Activated CD8-positive, alpha-beta memory T cell treated with anti-CD3 and anti-CD28 coated beads, Interleukin-2, amount 50 U/mL, for 4 hours (primary cell): ENCODE results near the gene CCDC33.

ENCODE experiments used
- DNase-seq: peaks from one replicate; pipeline ENCODE4 v3.0.0-alpha.2; 2020

Gene CCDC33

GRCh38 chr15:74235962-74236361 lies at the start of gene CCDC33:
TSS of gene CCDC33 (plus strand) at chr15:74236326. CDS start at chr15:74236720, 394 bp downstream.
- DNase-seq: no peak

- no peak for DNase-seq
These were observed 47.9 kb upstream of the CCDC33 start for GRCh38 chr15:74188216-74188615.

GRCh38 chr15:74191798-74192197 lies 44.3 kb upstream of the CCDC33 start:
- no peak for DNase-seq

GRCh38 chr15:74192751-74193150 lies 43.4 kb upstream of the CCDC33 start:
- no peak for DNase-seq

GRCh38 chr15:74193299-74193718 lies 42.8 kb upstream of the CCDC33 start:
- no peak for DNase-seq

- no peak for DNase-seq
These were observed 42.2 kb upstream of the CCDC33 start for GRCh38 chr15:74193905-74194304.

GRCh38 chr15:74194572-74195559 lies 41.3 kb upstream of the CCDC33 start:
- DNase-seq: no peak

GRCh38 chr15:74196175-74196574 lies 40.0 kb upstream of the CCDC33 start:
- no peak for DNase-seq

- no peak for DNase-seq
These were observed 38.8 kb upstream of the CCDC33 start for GRCh38 chr15:74197176-74197965.

- DNase-seq: no peak
These were observed 36.9 kb upstream of the CCDC33 start for GRCh38 chr15:74199297-74199652.

- DNase-seq: no peak
These were observed 35.7 kb upstream of the CCDC33 start for GRCh38 chr15:74200412-74200815.

- no peak for DNase-seq
These were observed 35.2 kb upstream of the CCDC33 start for GRCh38 chr15:74200871-74201419.

- no peak for DNase-seq
These were observed 34.3 kb upstream of the CCDC33 start for GRCh38 chr15:74201710-74202420.

- DNase-seq: no peak
These were observed 33.4 kb upstream of the CCDC33 start, which contains the start of gene STRA6 for GRCh38 chr15:74202452-74203401. TSS of gene STRA6 (minus strand) at chr15:74202787. CDS start at chr15:74202267, 520 bp downstream.

GRCh38 chr15:74203914-74204431 lies 32.2 kb upstream of the CCDC33 start:
- no peak for DNase-seq

GRCh38 chr15:74205582-74205947 lies 30.6 kb upstream of the CCDC33 start:
- no peak for DNase-seq

GRCh38 chr15:74206801-74207281 lies 29.3 kb upstream of the CCDC33 start:
- DNase-seq: no peak

- no peak for DNase-seq
These were observed 28.3 kb upstream of the CCDC33 start for GRCh38 chr15:74207652-74208440.

GRCh38 chr15:74208496-74208895 lies 27.6 kb upstream of the CCDC33 start:
- no peak for DNase-seq

- DNase-seq: no peak
These were observed 27.1 kb upstream of the CCDC33 start for GRCh38 chr15:74208901-74209559.
